ENCODE results near the gene CDC42BPA.
"Not testable (repeated sequence)": the region's sequence is repeated elsewhere in the genome, so short reads cannot be mapped to it uniquely, and the experiment has no call there.

The CDC42BPA gene

DNA sequence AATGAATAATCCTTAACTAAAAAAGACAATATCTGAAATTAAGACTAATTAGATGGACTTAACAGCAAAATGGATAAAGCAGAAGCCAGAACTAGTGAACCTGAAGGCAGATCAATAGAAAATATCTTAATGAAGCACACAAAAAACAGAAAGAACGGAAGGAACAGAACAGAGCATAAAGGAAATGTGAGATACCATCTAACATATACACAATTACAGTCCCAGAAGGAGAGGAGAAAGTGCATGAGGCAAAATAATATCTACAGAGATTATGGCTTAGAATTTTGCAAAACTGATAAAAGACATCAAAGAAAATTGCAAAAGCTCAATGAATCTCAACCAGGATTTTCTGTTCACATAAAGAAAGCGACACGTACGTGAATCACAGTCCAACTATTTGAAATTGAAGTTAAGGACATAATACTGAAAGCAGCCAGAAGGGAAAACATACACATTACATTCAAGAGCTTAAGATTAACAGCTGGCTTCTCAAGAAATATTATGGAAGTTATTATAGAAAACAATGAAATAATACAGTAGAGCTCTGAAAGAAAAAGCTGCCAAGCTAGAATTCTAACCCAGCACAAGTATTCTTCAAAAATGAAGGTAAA lies 182.0 kb downstream of the CDC42BPA start:
- no peak for DNase-seq (ENCODE audit: low read depth in 2 of 2)

DNA sequence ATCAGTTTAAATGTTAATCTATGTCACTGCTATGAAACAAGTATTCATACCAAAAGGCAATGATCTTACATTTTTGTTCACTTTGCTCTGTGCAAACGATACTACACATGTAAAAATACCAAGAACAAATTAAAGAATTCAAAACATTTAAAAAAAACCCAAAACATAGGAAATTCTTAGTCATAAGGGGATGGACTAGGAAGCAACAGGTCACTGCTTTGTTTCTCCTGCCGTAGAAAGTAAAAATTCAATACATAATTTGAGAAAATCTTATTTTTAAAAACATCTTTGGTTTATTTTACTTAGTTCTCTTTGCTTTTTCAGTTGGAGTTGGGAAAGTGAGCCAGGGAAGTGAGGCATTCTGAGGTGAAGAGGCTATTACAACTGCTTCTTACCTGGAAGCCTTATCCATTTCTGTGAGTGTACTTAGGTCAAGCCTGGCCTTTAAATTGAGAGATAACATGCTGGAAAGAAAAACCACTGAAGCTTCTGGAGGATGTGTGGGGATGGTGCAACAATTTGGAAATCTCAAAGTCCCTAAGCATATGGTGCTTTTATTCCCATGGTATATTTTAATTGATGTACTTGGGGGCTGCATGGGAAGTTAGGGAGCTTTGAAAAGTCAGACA lies 183.5 kb downstream of the CDC42BPA start:
- no peak for DNase-seq (ENCODE audit: low read depth in 2 of 2)

GRCh38 chr1:227132695-227133094 lies 185.6 kb downstream of the CDC42BPA start:
- DNase-seq (ENCODE audit: low read depth in 2 of 2) = not testable (repeated sequence)

GRCh38 chr1:227131193-227131592 lies 187.1 kb downstream of the CDC42BPA start:
- peak; percentile 21 to 24 for DNase-seq (ENCODE audit: low read depth in 2 of 2)

GRCh38 chr1:227127891-227128290 lies 190.4 kb downstream of the CDC42BPA start:
- no peak for DNase-seq (ENCODE audit: low read depth in 2 of 2)

- DNase-seq (ENCODE audit: low read depth in 2 of 2) = no peak
Measured at GRCh38 chr1:227125929-227126545, 192.3 kb downstream of the CDC42BPA start.

DNA sequence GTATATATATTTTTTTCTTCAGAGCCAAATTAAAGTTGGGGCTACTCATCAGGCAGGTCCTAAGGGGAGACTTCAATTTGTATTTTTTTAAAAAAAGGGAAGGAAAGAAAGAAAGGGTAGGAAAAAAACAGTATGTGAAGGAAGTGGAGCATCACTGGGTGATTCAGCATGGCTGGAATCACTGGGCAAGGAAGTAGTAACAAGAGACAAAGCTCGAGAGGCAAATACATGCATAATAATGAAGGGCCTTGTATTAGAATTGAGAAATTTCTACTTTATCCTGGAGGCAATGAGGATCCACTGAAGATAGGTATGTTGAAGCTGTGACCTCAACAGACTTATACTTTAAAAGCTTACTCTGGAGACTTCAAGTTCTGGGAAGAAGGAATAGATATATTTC lies 193.8 kb downstream of the CDC42BPA start:
- no peak for DNase-seq (ENCODE audit: low read depth in 2 of 2)

DNA sequence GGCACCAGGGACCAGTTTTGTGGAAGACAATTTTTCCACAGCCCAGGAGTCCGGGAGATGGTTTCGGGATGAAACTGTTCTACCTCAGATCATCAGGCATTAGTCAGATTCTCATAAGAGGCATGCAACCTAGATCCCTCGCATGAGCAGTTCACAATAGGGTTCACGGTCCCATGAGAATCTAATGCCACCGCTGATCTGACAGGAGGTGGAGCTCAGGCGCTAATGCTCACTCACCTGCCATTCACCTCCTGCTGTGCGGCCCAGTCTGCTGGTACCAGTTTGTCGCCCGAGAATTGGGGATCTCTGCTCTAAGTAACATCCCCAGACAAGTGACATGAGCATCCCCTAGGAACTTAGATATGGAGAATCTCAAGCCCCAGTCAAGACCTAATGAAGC lies 197.5 kb downstream of the CDC42BPA start:
- DNase-seq (ENCODE audit: low read depth in 2 of 2) = no peak

DNA sequence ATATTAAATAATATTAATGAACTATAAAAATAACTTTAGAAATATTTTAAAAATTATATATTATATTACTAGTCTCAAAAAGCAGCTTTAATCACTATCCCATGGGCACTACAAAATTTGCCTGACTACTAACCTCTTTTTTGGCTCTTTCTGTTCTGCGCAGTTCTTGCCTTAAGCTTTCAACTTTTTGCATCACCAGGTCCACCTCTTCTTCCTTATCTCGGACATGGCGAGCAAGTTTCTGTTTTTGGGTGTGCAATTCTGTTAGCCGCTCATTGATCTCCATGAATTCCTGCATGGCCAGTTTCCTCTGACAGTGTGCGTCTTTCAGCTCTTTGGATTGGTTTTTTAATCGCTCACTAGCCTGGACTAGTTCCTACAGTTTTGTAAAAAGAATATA lies 205.8 kb downstream of the CDC42BPA start:
- DNase-seq (ENCODE audit: low read depth in 2 of 2) = no peak

- DNase-seq (ENCODE audit: low read depth in 2 of 2) = no peak
Measured at GRCh38 chr1:227111782-227112181, 206.5 kb downstream of the CDC42BPA start.

DNA sequence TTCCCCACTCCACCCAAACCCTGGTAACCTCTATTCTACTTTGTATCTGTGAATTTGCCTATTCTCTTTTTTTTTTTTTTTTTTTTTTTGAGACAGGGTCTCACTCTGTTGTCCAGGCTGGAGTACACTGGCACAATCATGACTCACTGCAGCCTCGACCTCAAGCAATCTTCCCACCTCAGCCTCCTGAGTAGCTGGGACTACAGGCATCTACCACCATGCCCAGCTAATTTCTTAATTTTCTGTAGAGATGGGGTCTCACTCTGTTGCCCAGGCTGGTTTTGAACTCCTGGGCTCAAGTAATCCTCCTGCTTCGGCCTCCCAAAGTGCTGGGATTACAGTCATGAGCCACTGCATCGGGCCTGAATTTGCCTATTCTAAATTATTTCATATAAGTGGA lies 213.0 kb downstream of the CDC42BPA start:
- not testable (repeated sequence) for DNase-seq (ENCODE audit: low read depth in 2 of 2)

GRCh38 chr1:227102056-227102455 lies 216.2 kb downstream of the CDC42BPA start:
- DNase-seq (ENCODE audit: low read depth in 2 of 2) = no peak

DNA sequence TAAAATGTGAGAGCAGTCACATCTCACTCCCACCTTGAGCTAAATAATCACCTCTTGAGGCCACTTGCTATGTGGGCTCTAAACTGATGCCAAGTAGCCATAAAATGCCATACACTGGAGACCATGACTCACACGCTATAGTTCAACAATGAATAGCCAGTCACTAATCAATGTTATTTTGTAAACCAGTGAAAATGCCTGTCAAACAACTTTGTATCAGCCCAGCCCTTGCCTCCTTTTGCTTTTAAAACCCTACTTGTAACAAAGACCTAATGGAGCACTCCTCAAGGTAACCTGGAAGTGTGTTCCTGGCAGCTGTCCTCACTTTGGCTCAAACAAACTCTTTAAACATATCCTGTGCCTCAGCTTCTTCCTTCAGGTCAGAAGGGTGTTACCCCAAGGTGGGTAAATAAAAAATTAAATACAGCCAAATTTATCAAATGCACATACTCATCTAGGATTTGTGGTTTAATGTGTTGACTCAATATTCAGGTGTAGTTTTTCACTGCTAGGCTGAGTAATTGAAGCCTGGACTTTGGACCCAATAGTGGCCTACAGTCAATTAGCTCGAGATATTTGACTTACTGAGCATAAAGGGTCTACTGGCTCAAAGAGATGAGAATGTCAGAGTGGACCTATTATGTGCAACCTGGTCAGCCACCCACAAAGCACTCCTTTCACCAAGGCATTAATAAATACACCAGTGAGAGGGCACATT lies 223.9 kb downstream of the CDC42BPA start:
- DNase-seq (ENCODE audit: low read depth in 2 of 2) = no peak

DNA sequence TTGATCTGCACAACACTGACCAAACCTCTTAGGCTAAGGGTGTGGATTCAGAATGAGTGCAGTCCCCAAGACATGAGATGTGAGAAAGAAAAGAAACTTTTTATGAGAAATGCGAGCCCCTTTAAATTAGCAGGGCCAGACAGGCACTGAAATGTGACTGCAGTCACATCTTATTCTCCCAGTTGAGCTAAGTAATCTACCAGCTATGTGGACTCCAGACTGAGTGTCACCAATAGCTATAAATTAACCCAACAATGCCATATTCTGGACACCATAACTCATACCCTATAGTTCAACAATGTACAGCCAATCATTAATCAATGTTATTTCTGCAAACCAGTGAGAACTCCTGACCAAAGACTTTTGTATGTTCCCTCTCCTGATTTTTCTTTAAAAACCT lies 225.0 kb downstream of the CDC42BPA start:
- DNase-seq (ENCODE audit: low read depth in 2 of 2) = no peak

- DNase-seq (ENCODE audit: low read depth in 2 of 2) = no peak
Measured at GRCh38 chr1:227092069-227092468, 226.2 kb downstream of the CDC42BPA start.

DNA sequence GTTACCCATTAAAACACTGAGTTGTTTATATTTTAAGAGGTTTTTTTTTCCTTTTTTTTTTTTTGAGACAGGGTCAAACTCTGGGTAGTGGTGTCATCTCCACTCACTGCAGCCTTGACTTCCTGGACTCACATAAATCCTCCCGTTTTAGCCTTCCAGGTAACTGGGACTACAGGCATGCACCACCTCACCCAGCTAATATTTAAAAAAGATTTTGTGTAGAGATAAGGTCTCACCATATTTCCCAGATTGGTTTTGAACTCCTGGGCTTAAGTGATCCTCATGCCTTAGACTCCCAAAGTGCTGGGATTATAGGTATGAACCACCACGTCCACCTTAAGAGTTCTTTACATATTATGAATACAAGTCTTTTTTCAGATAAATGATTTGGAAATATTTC lies 231.7 kb downstream of the CDC42BPA start:
- DNase-seq (ENCODE audit: low read depth in 2 of 2) = no peak

DNA sequence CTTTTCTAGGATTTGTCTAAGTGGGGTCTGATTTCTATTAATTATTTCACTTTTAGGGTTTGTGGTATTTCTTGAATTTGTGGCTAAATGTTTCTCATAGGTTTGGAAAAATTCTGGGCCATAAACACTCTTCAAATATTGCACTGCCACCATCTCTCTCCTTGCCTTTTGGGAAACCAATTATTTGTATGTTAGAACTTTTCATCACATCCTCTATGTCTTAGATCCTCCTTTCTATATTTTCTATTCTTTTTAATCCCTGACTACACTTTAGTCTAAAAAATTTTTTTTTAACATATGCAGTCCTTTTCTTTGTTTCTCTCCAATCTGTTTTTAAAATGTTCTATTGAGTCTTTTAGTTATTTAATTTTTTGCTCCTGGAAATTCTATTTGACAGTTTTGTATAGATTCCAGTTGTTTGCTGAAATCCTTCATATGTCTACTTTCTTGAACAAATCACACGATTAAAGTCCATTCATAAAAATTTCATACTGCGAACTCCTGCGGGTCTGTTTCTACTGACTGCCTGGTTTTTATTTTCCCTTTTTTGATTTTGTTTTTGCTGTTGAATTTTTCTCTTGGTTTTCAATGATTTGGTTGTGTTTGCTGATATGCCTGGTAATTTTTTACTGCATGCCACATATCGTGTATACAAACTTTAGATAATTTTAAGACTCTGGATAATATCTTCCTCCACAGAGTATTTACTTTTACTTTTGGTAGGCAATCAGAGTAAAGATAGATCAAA lies 235.1 kb downstream of the CDC42BPA start:
- DNase-seq (ENCODE audit: low read depth in 2 of 2) = no peak

GRCh38 chr1:227077783-227078182 lies 240.5 kb downstream of the CDC42BPA start:
- DNase-seq (ENCODE audit: low read depth in 2 of 2) = no peak

GRCh38 chr1:227073786-227074185 lies 244.5 kb downstream of the CDC42BPA start:
- no peak for DNase-seq (ENCODE audit: low read depth in 2 of 2)

GRCh38 chr1:227072991-227073390 lies 245.3 kb downstream of the CDC42BPA start:
- DNase-seq (ENCODE audit: low read depth in 2 of 2) = no peak

GRCh38 chr1:227071895-227072587 lies 246.3 kb downstream of the CDC42BPA start:
- DNase-seq (ENCODE audit: low read depth in 2 of 2) = no peak

All from fibroblast of skin of left quadriceps (primary cell).